AG04450 (cell line): ENCODE results near the gene KSR2. TPM values are rescaled to one million over a fixed set of nuclear protein-coding genes. Genes with fewer than 3 reads are reported as not detected.

Experiments used
- CTCF ChIA-PET: fragments of 300-600, 350-600 bp; formaldehyde crosslinking; extraction: SDS; loops from one replicate; lab custom pipeline; 2022; ENCODE audit warnings: antibody characterized with exemption, inconsistent platforms; lab: Charles Lee
- POLR2A ChIA-PET: fragments of 350-600 bp; formaldehyde crosslinking; extraction: SDS; loops from one replicate; lab custom pipeline; 2021; ENCODE audit warnings: antibody characterized with exemption, inconsistent platforms; lab: Yijun Ruan, JAX
- DNase-seq: peaks from one replicate; pipeline ENCODE4 v3.0.0-alpha.2; 2011; ENCODE audit warnings: low read depth, low spot score
- H3K27ac ChIP-seq: one replicate; pipeline ENCODE4 v1.5.1; 2012; ENCODE audit warnings: low read depth, low read length, control low read depth
- H3K27me3 ChIP-seq: one replicate; pipeline ENCODE4 v1.6.0; 2012; ENCODE audit warnings: low read length; ENCODE audit not compliant: control insufficient read depth, insufficient read depth
- H3K4me3 ChIP-seq: 2 replicates; pipeline ENCODE4 v1.5.1; 2011; ENCODE audit warnings: mild to moderate bottlenecking, low read depth, low read length, control low read depth
- H3K9me3 ChIP-seq: 2 replicates; pipeline ENCODE4 v1.5.1; 2012; ENCODE audit warnings: low read length; ENCODE audit not compliant: control insufficient read depth, insufficient read depth
- CTCF ChIP-seq: IDR thresholded peaks from 2 replicates; pipeline ENCODE4 v1.5.1; 2011; ENCODE audit warnings: low read depth, low read length, control low read depth, inconsistent platforms
- polyA plus RNA-seq: library from polyadenylated mRNA; depleted of rRNA; stranded (reverse); fragments of >200 nt; gene quantifications from 2 replicates; pipeline ENCODE4 v1.2.3, GENCODE V29; 2011

KSR2 gene
- polyA plus RNA-seq, 1 experiment: not detected

DNA sequence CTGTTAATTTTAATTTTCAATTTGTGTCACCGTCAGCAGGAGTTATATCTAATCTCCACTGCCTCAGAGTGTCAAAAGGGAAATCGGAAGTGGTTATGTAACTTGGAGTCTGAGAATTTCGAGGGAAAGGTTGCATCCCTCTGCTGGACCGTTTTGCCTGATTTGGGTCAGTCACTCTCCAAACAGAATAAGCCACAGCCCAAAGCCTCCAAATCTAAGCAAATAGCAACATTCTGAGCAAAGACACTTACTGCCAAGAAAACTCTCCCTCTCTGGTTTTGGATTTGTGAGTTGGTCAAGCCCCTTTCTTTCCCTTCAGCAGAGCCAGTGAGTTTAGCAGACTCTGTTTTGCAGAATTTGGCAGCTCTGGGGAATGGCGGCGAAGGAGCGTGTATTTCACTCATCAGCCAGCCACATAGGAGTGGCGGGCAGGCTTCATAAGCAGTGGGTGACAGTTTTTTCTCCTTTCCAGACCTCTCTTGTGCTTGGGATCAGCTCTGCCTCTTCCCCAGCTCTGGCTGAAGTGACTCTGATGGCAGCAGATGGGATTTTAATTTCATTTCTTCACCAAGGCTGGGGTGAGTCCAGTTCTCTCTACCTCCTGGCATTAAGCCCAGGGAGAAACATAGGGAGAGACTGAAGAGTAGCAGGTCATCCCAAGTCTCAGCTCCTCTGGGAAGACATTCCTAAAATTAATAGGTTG lies 388.6 kb downstream of the KSR2 start:
- Histone ChIP-seq H3K9me3 (peaks cover 13% of the 10 kb centered on the region), H3K4me3 (no peak overlapping the region), H3K27me3 (no peaks in the 10 kb centered on the region), H3K27ac (no peak overlapping the region)
- POLR2A ChIA-PET: no interaction called here
- TF ChIP-seq CTCF: no peak
- DNase-seq: no peak
- CTCF ChIA-PET: no interaction called here

- H3K9me3 ChIP-seq: peaks cover 11% of the 10 kb centered on the region
- ChIA-PET POLR2A (no interaction called here), CTCF (no interaction called here)
- no peak overlapping the region for H3K4me3 ChIP-seq
- H3K27ac ChIP-seq: no peak overlapping the region
- H3K27me3 ChIP-seq: no peaks in the 10 kb centered on the region
- TF ChIP-seq CTCF: no peak
- DNase-seq: no peak
Measured at GRCh38 chr12:117577122-117577657, 391.6 kb downstream of the KSR2 start.

- TF ChIP-seq CTCF: no peak
- Histone ChIP-seq H3K9me3 (peaks cover 19% of the 10 kb centered on the region), H3K27ac (no peak overlapping the region), H3K27me3 (no peaks in the 10 kb centered on the region), H3K4me3 (no peak overlapping the region)
- ChIA-PET POLR2A (no interaction called here), CTCF (no interaction called here)
- no peak for DNase-seq
Measured at GRCh38 chr12:117576053-117576452, 392.7 kb downstream of the KSR2 start.

DNA sequence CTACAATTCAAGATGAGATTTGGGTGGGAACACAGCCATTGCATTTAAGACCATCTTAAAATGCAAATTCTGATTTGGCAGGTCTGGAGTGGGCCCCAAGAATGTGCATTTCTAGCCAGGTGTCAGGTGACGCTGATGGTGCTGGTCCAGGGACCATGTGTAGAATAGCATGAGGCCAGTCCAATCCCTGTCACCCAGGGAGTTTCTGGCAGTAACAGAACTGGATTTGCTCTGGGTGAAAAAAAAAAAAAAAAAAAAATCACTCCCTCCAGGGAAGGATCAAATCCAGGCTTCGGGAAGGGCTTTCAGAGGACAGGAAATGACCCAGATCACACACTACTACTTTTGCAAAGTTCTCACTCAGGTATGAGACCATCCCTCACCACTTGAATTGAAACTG lies 394.1 kb downstream of the KSR2 start:
- POLR2A ChIA-PET: no interaction called here
- CTCF ChIA-PET: no interaction called here
- no peak overlapping the region for H3K27ac ChIP-seq
- DNase-seq: no peak
- H3K4me3 ChIP-seq: no peak overlapping the region
- peaks cover 16% of the 10 kb centered on the region for H3K9me3 ChIP-seq
- no peaks in the 10 kb centered on the region for H3K27me3 ChIP-seq
- no peak for TF ChIP-seq CTCF

GRCh38 chr12:117572755-117573154 lies 396.0 kb downstream of the KSR2 start:
- Histone ChIP-seq H3K27ac (no peak overlapping the region), H3K4me3 (no peak overlapping the region), H3K9me3 (peaks cover 16% of the 10 kb centered on the region), H3K27me3 (no peaks in the 10 kb centered on the region)
- CTCF ChIA-PET: no interaction called here
- no peak for TF ChIP-seq CTCF
- POLR2A ChIA-PET: no interaction called here
- no peak for DNase-seq
